Astrocyte (in vitro differentiated cells and primary cell): ENCODE measurements around the gene PARL. TPM values are rescaled to one million over a fixed set of nuclear protein-coding genes. Genes with fewer than 3 reads are reported as not detected.

ENCODE experiments used
- DNase-seq: peaks from one replicate; pipeline ENCODE4 v3.0.0-alpha.2; 2010; ENCODE audit warnings: low read depth
- FAIRE-seq: peaks from 2 replicates; lab custom pipeline; 2011; peaks lifted over from hg19 to GRCh38; lab: Jason Lieb, UNC
- H2AFZ ChIP-seq: 2 replicates; pipeline ENCODE4 v1.6.0; 2012; ENCODE audit warnings: low read depth, low read length, inconsistent platforms
- H3K27ac ChIP-seq: 2 replicates; pipeline ENCODE4 v1.5.1; 2011; ENCODE audit warnings: low read depth, low read length, inconsistent platforms
- H3K27me3 ChIP-seq: 2 replicates; pipeline ENCODE4 v1.6.0; 2011; ENCODE audit warnings: low read length, inconsistent platforms; ENCODE audit not compliant: insufficient read depth
- H3K36me3 ChIP-seq: 2 replicates; pipeline ENCODE4 v1.5.1; 2011; ENCODE audit warnings: low read length, inconsistent platforms; ENCODE audit not compliant: insufficient read depth
- H3K4me1 ChIP-seq: 2 replicates; pipeline ENCODE4 v1.5.1; 2011; ENCODE audit warnings: low read length, inconsistent platforms; ENCODE audit not compliant: insufficient read depth
- H3K4me2 ChIP-seq: 2 replicates; pipeline ENCODE4 v1.6.0; 2012; ENCODE audit warnings: low read length, inconsistent platforms
- H3K4me3 ChIP-seq: 2 replicates; pipeline ENCODE4 v1.5.1; 2011; ENCODE audit warnings: low read depth, mild to moderate bottlenecking, low read length, inconsistent platforms; ENCODE audit not compliant: insufficient read depth
- H3K79me2 ChIP-seq: 2 replicates; pipeline ENCODE4 v1.6.0; 2012; ENCODE audit warnings: mild to moderate bottlenecking, low read length, inconsistent platforms; ENCODE audit not compliant: insufficient read depth
- H3K9ac ChIP-seq: 2 replicates; pipeline ENCODE4 v1.6.0; 2012; ENCODE audit warnings: mild to moderate bottlenecking, low read length, inconsistent platforms
- H3K9me3 ChIP-seq: 2 replicates; pipeline ENCODE4 v1.5.1; 2012; ENCODE audit warnings: low read depth, mild to moderate bottlenecking, low read length, inconsistent platforms; ENCODE audit not compliant: insufficient read depth
- H4K20me1 ChIP-seq: 2 replicates; pipeline ENCODE4 v1.6.0; 2012; ENCODE audit warnings: low read length, inconsistent platforms; ENCODE audit not compliant: insufficient read depth
- H3K27ac Mint-ChIP-seq: one replicate; pipeline ENCODE4 v1.8.0; 2021; ENCODE audit warnings: mild to moderate bottlenecking, mixed read lengths; ENCODE audit not compliant: unreplicated experiment
- H3K27me3 Mint-ChIP-seq: one replicate; pipeline ENCODE4 v1.8.0; 2021; ENCODE audit warnings: low read depth, mixed read lengths; ENCODE audit not compliant: unreplicated experiment
- H3K36me3 Mint-ChIP-seq: one replicate; pipeline ENCODE4 v1.8.0; 2021; ENCODE audit warnings: low read depth, mixed read lengths; ENCODE audit not compliant: unreplicated experiment
- H3K4me1 Mint-ChIP-seq: one replicate; pipeline ENCODE4 v1.8.0; 2021; ENCODE audit warnings: low read depth, mixed read lengths; ENCODE audit not compliant: unreplicated experiment
- H3K4me3 Mint-ChIP-seq: one replicate; pipeline ENCODE4 v1.8.0; 2021; ENCODE audit warnings: mild to moderate bottlenecking, moderate library complexity, mixed read lengths; ENCODE audit not compliant: unreplicated experiment
- H3K9me3 Mint-ChIP-seq: one replicate; pipeline ENCODE4 v1.8.0; 2021; ENCODE audit warnings: mild to moderate bottlenecking, mixed read lengths; ENCODE audit not compliant: unreplicated experiment
- CTCF ChIP-seq: IDR thresholded peaks from 2 replicates; pipeline ENCODE4 v1.5.1; 2011; ENCODE audit warnings: low read depth, mild to moderate bottlenecking, inconsistent platforms, low read length, moderate library complexity; ENCODE audit not compliant: insufficient read depth
- EZH2 ChIP-seq: IDR thresholded peaks from 2 replicates; pipeline ENCODE4 v1.6.1; 2012; ENCODE audit warnings: mild to moderate bottlenecking, low read length, inconsistent platforms; ENCODE audit not compliant: insufficient read depth
- total RNA-seq: library from RNA; stranded (reverse); gene quantifications from 2 replicates; pipeline ENCODE4 v1.2.1, GENCODE V29; 2021

PARL gene
- total RNA-seq, 1 donor from 2014 or later, result 64.7 TPM

- Histone ChIP-seq H3K27ac (no peak overlapping the region), H3K4me3 (no peak overlapping the region), H3K4me1 (no peaks in the 10 kb centered on the region), H2AFZ (no peak overlapping the region), H3K27me3 (peaks cover 6% of the 10 kb centered on the region), H3K9ac (no peak overlapping the region), H3K79me2 (no peaks in the 10 kb centered on the region), H3K4me2 (no peak overlapping the region), H3K9me3 (no peaks in the 10 kb centered on the region), H4K20me1 (no peaks in the 10 kb centered on the region), H3K36me3 (no peaks in the 10 kb centered on the region)
- DNase-seq (no peak), FAIRE-seq (no peak)
- H3K9me3 Mint-ChIP-seq, result no peaks in the 10 kb centered on the region
- H3K36me3 Mint-ChIP-seq, result peaks cover 2% of the 10 kb centered on the region
- TF ChIP-seq EZH2, result no peak
- no peak for TF ChIP-seq CTCF
- H3K4me3 Mint-ChIP-seq, result no peak overlapping the region
- no peaks in the 10 kb centered on the region for H3K4me1 Mint-ChIP-seq
- H3K27ac Mint-ChIP-seq, result no peak overlapping the region
- H3K27me3 Mint-ChIP-seq, result peaks cover 35% of the 10 kb centered on the region
These were observed 24.4 kb upstream of the PARL start for GRCh38 chr3:183909030-183909600.

- Histone ChIP-seq H3K36me3 (no peaks in the 10 kb centered on the region), H3K4me3 (no peak overlapping the region), H4K20me1 (no peaks in the 10 kb centered on the region), H3K4me2 (no peak overlapping the region), H3K9me3 (no peaks in the 10 kb centered on the region), H3K4me1 (no peaks in the 10 kb centered on the region), H2AFZ (no peak overlapping the region), H3K9ac (no peak overlapping the region), H3K79me2 (no peaks in the 10 kb centered on the region), H3K27ac (no peak overlapping the region), H3K27me3 (peaks cover 9% of the 10 kb centered on the region)
- Mint-ChIP-seq H3K27ac (no peak overlapping the region), H3K36me3 (peaks cover 2% of the 10 kb centered on the region), H3K4me1 (no peaks in the 10 kb centered on the region), H3K9me3 (no peaks in the 10 kb centered on the region), H3K27me3 (peaks cover 32% of the 10 kb centered on the region), H3K4me3 (no peak overlapping the region)
- TF ChIP-seq EZH2 (no peak), CTCF (no peak)
- no peak for DNase-seq
- no peak for FAIRE-seq
These were observed 23.2 kb upstream of the PARL start for GRCh38 chr3:183907911-183908331.

- Mint-ChIP-seq H3K4me3 (no peak overlapping the region), H3K27ac (no peak overlapping the region), H3K36me3 (peaks cover 2% of the 10 kb centered on the region), H3K27me3 (peaks cover 29% of the 10 kb centered on the region), H3K9me3 (no peaks in the 10 kb centered on the region), H3K4me1 (no peaks in the 10 kb centered on the region)
- Histone ChIP-seq H3K9me3 (no peaks in the 10 kb centered on the region), H3K4me2 (no peak overlapping the region), H3K27ac (no peak overlapping the region), H3K79me2 (no peaks in the 10 kb centered on the region), H3K9ac (no peak overlapping the region), H3K4me3 (no peak overlapping the region), H4K20me1 (no peaks in the 10 kb centered on the region), H3K27me3 (peaks cover 9% of the 10 kb centered on the region), H2AFZ (no peak overlapping the region), H3K36me3 (no peaks in the 10 kb centered on the region), H3K4me1 (no peaks in the 10 kb centered on the region)
- DNase-seq (no peak), FAIRE-seq (no peak)
- TF ChIP-seq EZH2, result no peak
- no peak for TF ChIP-seq CTCF
These were observed 22.5 kb upstream of the PARL start for GRCh38 chr3:183907176-183907575.
